ENCODE measurements around the gene CRB1. TPM values are rescaled to one million over a fixed set of nuclear protein-coding genes. Genes with fewer than 3 reads are reported as not detected.

Gene CRB1
- total RNA-seq (2014; rRNA removed; shearing (Covaris generic); ENCODE audit: low replicate concordance): not detected in 2 replicates

DNA sequence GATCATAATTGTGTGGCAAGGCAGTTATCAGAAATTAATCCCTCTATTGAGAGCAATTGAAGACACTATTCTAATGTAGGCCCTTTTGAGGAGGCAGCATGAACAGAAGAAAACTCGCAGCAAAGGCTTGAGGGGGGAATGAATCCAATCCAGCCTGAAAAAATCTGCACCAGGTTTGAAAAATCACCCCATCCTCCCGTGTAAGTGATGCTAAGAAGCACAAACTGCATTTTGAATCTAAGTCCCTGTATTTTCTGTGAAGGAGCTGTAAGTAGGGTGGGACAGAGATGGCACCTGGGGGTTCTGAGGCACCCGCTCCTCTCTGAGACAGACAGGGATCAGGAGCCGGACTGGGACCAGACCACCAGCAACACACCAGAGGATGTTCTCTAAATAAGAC lies at the start of gene CRB1:
TSS of gene CRB1 (plus strand) at position 241 of the 400 bp plus-strand sequence. CDS start 161 bp downstream, outside the sequence.
- peak; percentile 44 for DNase-seq
- no peaks in the 10 kb centered on the region for H3K9me3 ChIP-seq (ENCODE audit: low read length)
- no peak within 1 kb of the TSS for H3K4me3 ChIP-seq (ENCODE audit: low read length)
- no peak within 1 kb of the TSS for H3K27ac ChIP-seq (ENCODE audit: low read length)
- no peaks in the 10 kb centered on the region for H3K79me2 ChIP-seq (ENCODE audit: low read length)
- H2AFZ ChIP-seq (ENCODE audit: low read length): peak within 1 kb of the TSS; percentile 55; the same call in 1 of the 2 replicates
- no peaks in the 10 kb centered on the region for H3K36me3 ChIP-seq (ENCODE audit: insufficient read depth, low read length)
- no peaks in the 10 kb centered on the region for H3K27me3 ChIP-seq (ENCODE audit: low read length)
- H3K9me2 ChIP-seq (replicated peaks; ENCODE audit: insufficient read depth, low read length): no peaks in the 10 kb centered on the region
- no peak within 1 kb of the TSS for H3K9ac ChIP-seq (ENCODE audit: low read length)
- no peaks in the 10 kb centered on the region for H3K4me1 ChIP-seq (ENCODE audit: low read length)
- H4K20me1 ChIP-seq (ENCODE audit: insufficient read depth, low read depth, low read length): no peaks in the 10 kb centered on the region
- H3K4me2 ChIP-seq (ENCODE audit: low read depth, low read length, poor library complexity, severe bottlenecking): no peak within 1 kb of the TSS

GRCh38 chr1:197218857-197219256 lies 49.2 kb upstream of the CRB1 start:
- no peaks in the 10 kb centered on the region for H3K27me3 ChIP-seq (ENCODE audit: low read length)

GRCh38 chr1:197222025-197222685 lies 45.9 kb upstream of the CRB1 start:
- no peaks in the 10 kb centered on the region for H3K79me2 ChIP-seq (ENCODE audit: low read length)
- no peak overlapping the region for H3K4me2 ChIP-seq (ENCODE audit: low read depth, low read length, poor library complexity, severe bottlenecking)

More at GRCh38 chr1:197218857-197219256, 49.2 kb upstream of the CRB1 start:
- Histone ChIP-seq H4K20me1 (ENCODE audit: insufficient read depth, low read depth, low read length) (no peaks in the 10 kb centered on the region), H3K27ac (ENCODE audit: low read length) (no peak overlapping the region), H2AFZ (ENCODE audit: low read length) (no peak overlapping the region), H3K4me1 (ENCODE audit: low read length) (no peaks in the 10 kb centered on the region), H3K9me3 (ENCODE audit: low read length) (no peaks in the 10 kb centered on the region), H3K9ac (ENCODE audit: low read length) (no peak overlapping the region), H3K4me3 (ENCODE audit: low read length) (no peak overlapping the region), H3K36me3 (ENCODE audit: insufficient read depth, low read length) (no peaks in the 10 kb centered on the region), H3K9me2 (replicated peaks; ENCODE audit: insufficient read depth, low read length) (no peaks in the 10 kb centered on the region), H3K4me2 (ENCODE audit: low read depth, low read length, poor library complexity, severe bottlenecking) (no peak overlapping the region), H3K79me2 (ENCODE audit: low read length) (no peaks in the 10 kb centered on the region)
- no peak for DNase-seq

DNA sequence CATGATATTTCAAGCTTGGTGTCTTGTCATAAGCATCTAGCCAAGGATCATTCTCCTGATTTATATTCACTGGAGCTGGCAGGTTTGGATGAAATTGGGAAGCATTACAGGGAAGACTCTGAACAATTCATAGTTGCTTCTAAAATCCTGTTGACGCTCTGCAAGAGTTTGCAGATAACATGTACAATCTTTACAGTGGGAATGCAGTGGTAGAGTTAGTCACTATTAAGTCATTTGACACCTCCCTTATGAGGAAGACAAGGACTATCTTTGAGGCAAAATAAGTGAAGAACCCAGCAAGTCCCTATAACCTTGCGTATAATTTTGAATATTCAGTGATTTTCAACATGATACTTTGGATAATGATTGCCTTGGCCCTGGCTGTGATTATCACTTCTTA lies 45.3 kb upstream of the CRB1 start:
- H3K9ac ChIP-seq (ENCODE audit: low read length): no peak overlapping the region
- no peaks in the 10 kb centered on the region for H3K4me1 ChIP-seq (ENCODE audit: low read length)
- H3K9me2 ChIP-seq (replicated peaks; ENCODE audit: insufficient read depth, low read length): no peaks in the 10 kb centered on the region
- no peak overlapping the region for H3K4me2 ChIP-seq (ENCODE audit: low read depth, low read length, poor library complexity, severe bottlenecking)
- H2AFZ ChIP-seq (ENCODE audit: low read length): no peak overlapping the region
- H3K27me3 ChIP-seq (ENCODE audit: low read length): no peaks in the 10 kb centered on the region
- H3K36me3 ChIP-seq (ENCODE audit: insufficient read depth, low read length): no peaks in the 10 kb centered on the region
- no peak for DNase-seq
- H4K20me1 ChIP-seq (ENCODE audit: insufficient read depth, low read depth, low read length): no peaks in the 10 kb centered on the region
- H3K4me3 ChIP-seq (ENCODE audit: low read length): no peak overlapping the region
- H3K27ac ChIP-seq (ENCODE audit: low read length): no peak overlapping the region
- H3K9me3 ChIP-seq (ENCODE audit: low read length): no peaks in the 10 kb centered on the region
- no peaks in the 10 kb centered on the region for H3K79me2 ChIP-seq (ENCODE audit: low read length)

More at GRCh38 chr1:197222025-197222685, 45.9 kb upstream of the CRB1 start:
- H3K27ac ChIP-seq (ENCODE audit: low read length): no peak overlapping the region
- H3K9me3 ChIP-seq (ENCODE audit: low read length): no peaks in the 10 kb centered on the region
- no peaks in the 10 kb centered on the region for H3K9me2 ChIP-seq (replicated peaks; ENCODE audit: insufficient read depth, low read length)
- no peak overlapping the region for H2AFZ ChIP-seq (ENCODE audit: low read length)
- no peak for DNase-seq
- no peaks in the 10 kb centered on the region for H3K36me3 ChIP-seq (ENCODE audit: insufficient read depth, low read length)
- H3K9ac ChIP-seq (ENCODE audit: low read length): no peak overlapping the region
- no peaks in the 10 kb centered on the region for H3K27me3 ChIP-seq (ENCODE audit: low read length)
- no peak overlapping the region for H3K4me3 ChIP-seq (ENCODE audit: low read length)
- H3K4me1 ChIP-seq (ENCODE audit: low read length): no peaks in the 10 kb centered on the region
- no peaks in the 10 kb centered on the region for H4K20me1 ChIP-seq (ENCODE audit: insufficient read depth, low read depth, low read length)

DNA sequence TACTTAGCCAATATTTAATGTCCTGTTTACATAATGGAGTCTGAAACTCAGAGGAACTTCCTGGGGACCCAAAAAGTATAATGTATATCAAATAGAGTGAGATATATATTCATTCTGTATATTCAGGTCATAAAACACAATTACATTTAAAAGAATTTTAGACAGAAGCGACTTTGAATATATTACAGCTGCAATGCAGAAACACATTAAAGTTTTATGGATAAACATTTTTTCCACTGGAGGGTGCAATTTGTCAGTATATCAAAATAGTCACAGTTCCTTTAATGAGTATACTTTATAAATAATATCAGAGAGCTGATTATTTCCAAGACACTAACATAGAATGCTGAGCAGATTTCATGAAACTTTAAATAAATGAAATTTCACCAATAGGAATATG lies 43.9 kb upstream of the CRB1 start:
- H3K4me2 ChIP-seq (ENCODE audit: low read depth, low read length, poor library complexity, severe bottlenecking): no peak overlapping the region
- no peak overlapping the region for H2AFZ ChIP-seq (ENCODE audit: low read length)
- H3K9ac ChIP-seq (ENCODE audit: low read length): no peak overlapping the region
- no peak for DNase-seq
- H3K36me3 ChIP-seq (ENCODE audit: insufficient read depth, low read length): no peaks in the 10 kb centered on the region
- no peaks in the 10 kb centered on the region for H3K27me3 ChIP-seq (ENCODE audit: low read length)
- no peaks in the 10 kb centered on the region for H3K4me1 ChIP-seq (ENCODE audit: low read length)
- no peak overlapping the region for H3K27ac ChIP-seq (ENCODE audit: low read length)
- H4K20me1 ChIP-seq (ENCODE audit: insufficient read depth, low read depth, low read length): no peaks in the 10 kb centered on the region
- H3K9me2 ChIP-seq (replicated peaks; ENCODE audit: insufficient read depth, low read length): no peaks in the 10 kb centered on the region
- no peaks in the 10 kb centered on the region for H3K79me2 ChIP-seq (ENCODE audit: low read length)
- H3K4me3 ChIP-seq (ENCODE audit: low read length): no peak overlapping the region
- H3K9me3 ChIP-seq (ENCODE audit: low read length): no peaks in the 10 kb centered on the region

DNA sequence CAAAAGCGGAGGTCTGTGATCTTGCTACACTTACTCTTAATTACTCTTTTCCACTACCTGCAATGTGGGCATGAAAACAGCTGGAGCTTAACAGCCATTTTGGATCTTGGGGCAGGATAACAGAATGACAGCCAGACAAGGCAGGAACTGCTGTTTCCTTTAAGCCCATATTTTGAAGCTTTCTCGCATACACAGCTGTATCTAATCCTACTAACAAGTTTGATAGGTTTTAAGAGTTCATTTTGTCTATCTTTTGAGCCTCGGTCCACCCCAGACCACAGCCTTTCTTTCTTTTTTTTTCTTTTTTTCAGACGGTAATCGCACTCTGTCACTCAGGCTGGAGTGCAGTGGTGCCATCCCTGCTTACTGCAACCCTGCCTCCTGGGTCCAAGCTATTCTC lies 42.4 kb upstream of the CRB1 start:
- DNase-seq: no peak
- no peak overlapping the region for H3K27ac ChIP-seq (ENCODE audit: low read length)
- H3K4me3 ChIP-seq (ENCODE audit: low read length): no peak overlapping the region
- no peak overlapping the region for H2AFZ ChIP-seq (ENCODE audit: low read length)
- H3K4me1 ChIP-seq (ENCODE audit: low read length): no peaks in the 10 kb centered on the region
- no peaks in the 10 kb centered on the region for H4K20me1 ChIP-seq (ENCODE audit: insufficient read depth, low read depth, low read length)
- no peaks in the 10 kb centered on the region for H3K9me2 ChIP-seq (replicated peaks; ENCODE audit: insufficient read depth, low read length)
- no peaks in the 10 kb centered on the region for H3K36me3 ChIP-seq (ENCODE audit: insufficient read depth, low read length)
- no peak overlapping the region for H3K4me2 ChIP-seq (ENCODE audit: low read depth, low read length, poor library complexity, severe bottlenecking)
- no peak overlapping the region for H3K9ac ChIP-seq (ENCODE audit: low read length)
- H3K9me3 ChIP-seq (ENCODE audit: low read length): no peaks in the 10 kb centered on the region
- H3K27me3 ChIP-seq (ENCODE audit: low read length): no peaks in the 10 kb centered on the region
- no peaks in the 10 kb centered on the region for H3K79me2 ChIP-seq (ENCODE audit: low read length)

GRCh38 chr1:197234581-197234980 lies 33.5 kb upstream of the CRB1 start:
- H3K4me1 ChIP-seq (ENCODE audit: low read length): no peaks in the 10 kb centered on the region
- H3K9me3 ChIP-seq (ENCODE audit: low read length): no peaks in the 10 kb centered on the region
- no peak overlapping the region for H3K4me3 ChIP-seq (ENCODE audit: low read length)

DNA sequence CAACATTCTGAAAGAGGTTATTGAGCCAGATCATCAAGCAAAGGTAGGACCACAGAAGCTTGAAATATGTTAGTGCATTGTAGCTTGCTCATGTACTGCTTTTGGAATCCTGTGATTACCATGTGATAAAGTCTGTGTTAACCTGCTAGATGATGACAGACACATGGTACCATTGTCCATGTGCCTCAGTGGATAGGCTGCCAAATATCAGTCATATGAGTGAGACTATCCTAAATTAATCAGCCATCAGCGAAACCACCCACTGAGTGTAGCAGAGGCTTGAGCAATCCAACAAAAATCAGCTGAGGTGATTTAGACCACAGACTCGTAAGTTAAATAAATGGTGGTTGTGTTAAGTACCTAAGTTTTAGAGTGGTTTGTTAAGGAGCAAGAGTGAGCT lies 32.7 kb upstream of the CRB1 start:
- H3K4me3 ChIP-seq (ENCODE audit: low read length): no peak overlapping the region
- H2AFZ ChIP-seq (ENCODE audit: low read length): no peak overlapping the region
- 0 out of 2 replicates have a peak, but pooled peaks cover 3% of the 10 kb centered on the region for H3K27me3 ChIP-seq (ENCODE audit: low read length)
- H3K9ac ChIP-seq (ENCODE audit: low read length): no peak overlapping the region
- no peaks in the 10 kb centered on the region for H4K20me1 ChIP-seq (ENCODE audit: insufficient read depth, low read depth, low read length)
- no peaks in the 10 kb centered on the region for H3K79me2 ChIP-seq (ENCODE audit: low read length)
- H3K4me1 ChIP-seq (ENCODE audit: low read length): no peaks in the 10 kb centered on the region
- no peaks in the 10 kb centered on the region for H3K9me2 ChIP-seq (replicated peaks; ENCODE audit: insufficient read depth, low read length)
- H3K36me3 ChIP-seq (ENCODE audit: insufficient read depth, low read length): no peaks in the 10 kb centered on the region
- no peaks in the 10 kb centered on the region for H3K9me3 ChIP-seq (ENCODE audit: low read length)
- no peak overlapping the region for H3K27ac ChIP-seq (ENCODE audit: low read length)
- no peak for DNase-seq
- no peak overlapping the region for H3K4me2 ChIP-seq (ENCODE audit: low read depth, low read length, poor library complexity, severe bottlenecking)

More at GRCh38 chr1:197234581-197234980, 33.5 kb upstream of the CRB1 start:
- Histone ChIP-seq H3K36me3 (ENCODE audit: insufficient read depth, low read length) (no peaks in the 10 kb centered on the region), H3K79me2 (ENCODE audit: low read length) (no peaks in the 10 kb centered on the region), H2AFZ (ENCODE audit: low read length) (no peak overlapping the region), H3K4me2 (ENCODE audit: low read depth, low read length, poor library complexity, severe bottlenecking) (no peak overlapping the region), H4K20me1 (ENCODE audit: insufficient read depth, low read depth, low read length) (no peaks in the 10 kb centered on the region), H3K27me3 (ENCODE audit: low read length) (0 out of 2 replicates have a peak, but pooled peaks cover 3% of the 10 kb centered on the region), H3K9me2 (replicated peaks; ENCODE audit: insufficient read depth, low read length) (no peaks in the 10 kb centered on the region), H3K27ac (ENCODE audit: low read length) (no peak overlapping the region), H3K9ac (ENCODE audit: low read length) (no peak overlapping the region)
- DNase-seq: no peak

Data from Karpas-422 (cell line).